Natural killer cell (primary cell): Measurements from ENCODE around the gene NAA10. TPM values are rescaled to one million over a fixed set of nuclear protein-coding genes. Genes with fewer than 3 reads are reported as not detected.

Experiments
- ATAC-seq, 3 donors: fragments of 150-1000 bp in 2 of 3; fragments of 200-7000 bp in 1 of 3; cut with Tn5 transposase; 1 replicate in 1 of 3; 2 replicates in 2 of 3; pipeline ENCODE4 v1.10.0; 2021; ENCODE audit warnings: mild to moderate bottlenecking in 2 of 3, moderate library complexity in 2 of 3
- DNase-seq, 2 donors: peaks; one replicate each; pipeline versions ENCODE4 v3.0.0 to v3.0.0-alpha.2; 2013 to 2021; ENCODE audit warnings: mixed read lengths in 1 of 2
- H3K27ac ChIP-seq: one replicate; pipeline ENCODE4 v1.5.1; 2013; ENCODE audit warnings: mild to moderate bottlenecking, low read length
- H3K27me3 ChIP-seq: one replicate; pipeline ENCODE4 v1.6.1; 2013; ENCODE audit warnings: low read length; ENCODE audit not compliant: control insufficient read depth, insufficient read depth
- H3K36me3 ChIP-seq: one replicate; pipeline ENCODE4 v1.6.1; 2013; ENCODE audit warnings: low read length; ENCODE audit not compliant: control insufficient read depth, insufficient read depth
- H3K4me1 ChIP-seq: one replicate; pipeline ENCODE4 v1.6.1; 2013; ENCODE audit warnings: low read length; ENCODE audit not compliant: control insufficient read depth, insufficient read depth
- H3K4me3 ChIP-seq: one replicate; pipeline ENCODE4 v1.5.1; 2013; ENCODE audit warnings: low read length
- H3K9me3 ChIP-seq: one replicate; pipeline ENCODE4 v1.6.1; 2013; ENCODE audit warnings: low read length; ENCODE audit not compliant: control insufficient read depth, insufficient read depth
- H3K27ac Mint-ChIP-seq, 2 donors: one replicate each; pipeline ENCODE4 v1.8.0; 2022; ENCODE audit warnings: mild to moderate bottlenecking in 2 of 2, mixed read lengths in 2 of 2, moderate library complexity in 1 of 2
- H3K27me3 Mint-ChIP-seq, 2 donors: one replicate each; pipeline ENCODE4 v1.8.0; 2022; ENCODE audit warnings: low read depth in 2 of 2, mixed read lengths in 2 of 2
- H3K36me3 Mint-ChIP-seq: one replicate; pipeline ENCODE4 v1.8.0; 2022; ENCODE audit warnings: mixed read lengths
- H3K4me1 Mint-ChIP-seq, 2 donors: one replicate each; pipeline ENCODE4 v1.8.0; 2022; ENCODE audit warnings: mixed read lengths in 2 of 2
- H3K4me3 Mint-ChIP-seq: one replicate; pipeline ENCODE4 v1.8.0; 2022; ENCODE audit warnings: mild to moderate bottlenecking, moderate library complexity, mixed read lengths
- H3K9me3 Mint-ChIP-seq, 2 donors: one replicate each; pipeline ENCODE4 v1.8.0; 2022; ENCODE audit warnings: mixed read lengths in 2 of 2
- CTCF ChIP-seq: fragments of 200-600 bp; IDR thresholded peaks from one replicate; pipeline ENCODE4 v1.8.0; 2022; ENCODE audit warnings: antibody characterized with exemption
- WGBS: methylation state at CpG from one replicate; pipeline ENCODE4 v1.1.7; 2013; ENCODE audit warnings: missing lambda C conversion rate; ENCODE audit not compliant: insufficient coverage; 5-methylcytosine and 5-hydroxymethylcytosine counted together
- intact Hi-C: fragments of 100-400 bp; cut with micrococcal nuclease; formaldehyde crosslinking; loops from one replicate; pipeline ENCODE4 v1.14.2; 2022
- total RNA-seq, 4 donors: library from RNA; stranded (reverse); fragments of 120-200 nt in 1 of 4; gene quantifications; one replicate each; pipeline versions ENCODE4 v1.2.3 to v1.2.4, GENCODE V29; 2013 to 2022

The NAA10 gene
- total RNA-seq, 3 donors from 2014 or later (not counting 1 experiment from before 2014, with no cell fraction given): 63.4 to 82.3 (median 73.1) TPM

- no peak overlapping the region for H3K27ac ChIP-seq
- intact Hi-C loops: no loop called here
- H3K27me3 ChIP-seq: peaks cover 19% of the 10 kb centered on the region
- peaks cover 17 to 38% of the 10 kb centered on the region in 2 donors for H3K27me3 Mint-ChIP-seq
- no peaks in the 10 kb centered on the region for H3K9me3 Mint-ChIP-seq
- DNase-seq (no peak), ATAC-seq (no peak)
- H3K4me3 Mint-ChIP-seq: no peak overlapping the region
- no peaks in the 10 kb centered on the region for H3K36me3 Mint-ChIP-seq
- 93% methylated on average over 5 of the region's 6 CpGs for WGBS
- H3K4me1 Mint-ChIP-seq: no peaks in the 10 kb centered on the region
- H3K27ac Mint-ChIP-seq: no peak overlapping the region
- H3K36me3 ChIP-seq: no peaks in the 10 kb centered on the region
- no peak overlapping the region for H3K4me3 ChIP-seq
- TF ChIP-seq CTCF: no peak
- no peaks in the 10 kb centered on the region for H3K9me3 ChIP-seq
- H3K4me1 ChIP-seq: peaks cover 15% of the 10 kb centered on the region
These were observed 45.7 kb downstream of the NAA10 start for GRCh38 chrX:153889123-153889522.

GRCh38 chrX:153888344-153888743, 46.5 kb downstream of the NAA10 start:
- intact Hi-C loops: no loop called here
- Histone ChIP-seq H3K4me3 (no peak overlapping the region), H3K4me1 (peaks cover 15% of the 10 kb centered on the region), H3K27me3 (peaks cover 19% of the 10 kb centered on the region), H3K9me3 (no peaks in the 10 kb centered on the region), H3K27ac (no peak overlapping the region), H3K36me3 (no peaks in the 10 kb centered on the region)
- Mint-ChIP-seq H3K36me3 (no peaks in the 10 kb centered on the region), H3K4me3 (no peak overlapping the region), H3K27me3 (peaks cover 17 to 41% of the 10 kb centered on the region in 2 donors), H3K27ac (no peak overlapping the region), H3K4me1 (no peaks in the 10 kb centered on the region), H3K9me3 (no peaks in the 10 kb centered on the region)
- 34% methylated on average over 6 of the region's 6 CpGs for WGBS
- no peak for TF ChIP-seq CTCF
- DNase-seq (no peak), ATAC-seq (peak in 1 of 3 donors; percentile 35)

- Histone ChIP-seq H3K36me3 (no peaks in the 10 kb centered on the region), H3K4me1 (peaks cover 15% of the 10 kb centered on the region), H3K27ac (no peak overlapping the region), H3K4me3 (no peak overlapping the region), H3K9me3 (no peaks in the 10 kb centered on the region), H3K27me3 (peaks cover 19% of the 10 kb centered on the region)
- Mint-ChIP-seq H3K36me3 (no peaks in the 10 kb centered on the region), H3K27me3 (peaks cover 16 to 35% of the 10 kb centered on the region in 2 donors), H3K27ac (no peak overlapping the region), H3K4me3 (peak overlapping the region; percentile 55), H3K9me3 (no peaks in the 10 kb centered on the region), H3K4me1 (no peaks in the 10 kb centered on the region)
- TF ChIP-seq CTCF: no peak
- WGBS: 79% methylated on average over 7 of the region's 8 CpGs
- ATAC-seq (no peak), DNase-seq (no peak)
- intact Hi-C loops: no loop called here
These were observed 47.5 kb downstream of the NAA10 start for GRCh38 chrX:153887385-153887784.

GRCh38 chrX:153886915-153887314, 47.9 kb downstream of the NAA10 start:
- H3K9me3 Mint-ChIP-seq: no peaks in the 10 kb centered on the region
- no peak overlapping the region for H3K4me3 ChIP-seq
- no peaks in the 10 kb centered on the region for H3K36me3 ChIP-seq
- intact Hi-C loops: no loop called here
- no peak overlapping the region for H3K27ac Mint-ChIP-seq
- ATAC-seq (no peak), DNase-seq (no peak)
- H3K4me1 Mint-ChIP-seq: no peaks in the 10 kb centered on the region
- peaks cover 19% of the 10 kb centered on the region for H3K27me3 ChIP-seq
- peak overlapping the region; percentile 35 for H3K4me3 Mint-ChIP-seq
- H3K27me3 Mint-ChIP-seq: peaks cover 18 to 30% of the 10 kb centered on the region in 2 donors
- H3K27ac ChIP-seq: no peak overlapping the region
- TF ChIP-seq CTCF: no peak
- H3K36me3 Mint-ChIP-seq: no peaks in the 10 kb centered on the region
- 52% methylated on average over 10 of the region's 13 CpGs for WGBS
- no peaks in the 10 kb centered on the region for H3K9me3 ChIP-seq
- H3K4me1 ChIP-seq: peaks cover 15% of the 10 kb centered on the region
